Measurements from ENCODE around the gene SLCO2B1.

SLCO2B1 gene

GRCh38 chr11:75248924-75249256 lies 98.0 kb downstream of the SLCO2B1 start:
- DNase-seq (ENCODE audit: low spot score), result no peak

GRCh38 chr11:75249704-75250103 lies 98.8 kb downstream of the SLCO2B1 start:
- DNase-seq (ENCODE audit: low spot score), result no peak

GRCh38 chr11:75254326-75254725 lies 103.4 kb downstream of the SLCO2B1 start:
- no peak for DNase-seq (ENCODE audit: low spot score)
